ENCODE results near the gene ACSF2. TPM values are rescaled to one million over a fixed set of nuclear protein-coding genes. Genes with fewer than 3 reads are reported as not detected.

ACSF2 gene
- total RNA-seq, 1 experiment from 2014 or later = 17.2 TPM

DNA sequence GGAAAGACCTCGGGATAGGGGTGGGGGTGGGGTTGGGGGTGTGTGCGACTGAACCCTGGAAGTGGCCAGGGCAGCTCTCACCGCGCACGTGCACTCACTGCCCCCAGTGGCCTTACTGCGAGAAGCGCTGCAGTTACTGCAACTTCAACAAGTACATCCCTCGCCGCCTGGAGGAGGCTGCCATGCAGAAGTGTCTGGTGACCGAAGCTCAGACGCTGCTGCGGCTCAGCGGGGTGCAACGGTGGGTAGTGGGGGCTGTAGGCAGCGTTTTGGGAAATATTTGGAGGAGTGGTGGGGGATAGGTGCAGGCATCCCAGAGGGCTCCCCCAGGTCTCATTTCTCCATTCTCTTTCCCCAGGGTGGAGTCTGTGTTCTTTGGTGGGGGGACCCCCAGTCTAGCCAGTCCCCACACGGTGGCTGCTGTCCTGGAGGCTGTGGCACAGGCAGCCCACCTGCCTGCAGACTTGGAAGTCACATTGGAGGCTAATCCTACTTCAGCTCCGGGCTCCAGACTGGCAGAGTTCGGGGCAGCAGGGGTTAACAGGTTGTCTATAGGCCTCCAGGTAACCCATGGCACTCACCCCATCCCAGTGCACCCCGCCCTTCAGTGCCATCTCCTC is 53.6 kb downstream of the ACSF2 start:
- intact Hi-C loops (cut with micrococcal nuclease; ENCODE audit: unreplicated experiment) (loop anchor here (5.0 kb wide), 3 partner anchors 53 to 213 kb away; partner anchors contain the start of genes ABCC3 and EPN3), in situ Hi-C loops (cut with HindIII; ENCODE audit: low pct_unique_long_range_greater_than_20kb, low sequenced_read_pairs) (no loop called here)
- ChIA-PET POLR2A (interaction anchor here (0.7 kb wide), 1 partner anchor 62 kb away, joined by 3 read pairs; no protein-coding TSS in a partner anchor), CTCF (interaction anchor here (0.5 to 1.6 kb wide), 4 partner anchors 67 to 238 kb away, joined by 3 to 8 read pairs (median 4); no protein-coding TSS in a partner anchor)
- peaks cover 30% of the 10 kb centered on the region for H3K4me1 ChIP-seq (ENCODE audit: control insufficient read depth, insufficient read depth, low read length)
- ATAC-seq (peak; percentile 70), DNase-seq (ENCODE audit: low read depth, low spot score) (no peak)
- H3K27ac ChIP-seq (ENCODE audit: low read length) = peak overlapping the region; percentile 93
- TF ChIP-seq, protein P1, sequence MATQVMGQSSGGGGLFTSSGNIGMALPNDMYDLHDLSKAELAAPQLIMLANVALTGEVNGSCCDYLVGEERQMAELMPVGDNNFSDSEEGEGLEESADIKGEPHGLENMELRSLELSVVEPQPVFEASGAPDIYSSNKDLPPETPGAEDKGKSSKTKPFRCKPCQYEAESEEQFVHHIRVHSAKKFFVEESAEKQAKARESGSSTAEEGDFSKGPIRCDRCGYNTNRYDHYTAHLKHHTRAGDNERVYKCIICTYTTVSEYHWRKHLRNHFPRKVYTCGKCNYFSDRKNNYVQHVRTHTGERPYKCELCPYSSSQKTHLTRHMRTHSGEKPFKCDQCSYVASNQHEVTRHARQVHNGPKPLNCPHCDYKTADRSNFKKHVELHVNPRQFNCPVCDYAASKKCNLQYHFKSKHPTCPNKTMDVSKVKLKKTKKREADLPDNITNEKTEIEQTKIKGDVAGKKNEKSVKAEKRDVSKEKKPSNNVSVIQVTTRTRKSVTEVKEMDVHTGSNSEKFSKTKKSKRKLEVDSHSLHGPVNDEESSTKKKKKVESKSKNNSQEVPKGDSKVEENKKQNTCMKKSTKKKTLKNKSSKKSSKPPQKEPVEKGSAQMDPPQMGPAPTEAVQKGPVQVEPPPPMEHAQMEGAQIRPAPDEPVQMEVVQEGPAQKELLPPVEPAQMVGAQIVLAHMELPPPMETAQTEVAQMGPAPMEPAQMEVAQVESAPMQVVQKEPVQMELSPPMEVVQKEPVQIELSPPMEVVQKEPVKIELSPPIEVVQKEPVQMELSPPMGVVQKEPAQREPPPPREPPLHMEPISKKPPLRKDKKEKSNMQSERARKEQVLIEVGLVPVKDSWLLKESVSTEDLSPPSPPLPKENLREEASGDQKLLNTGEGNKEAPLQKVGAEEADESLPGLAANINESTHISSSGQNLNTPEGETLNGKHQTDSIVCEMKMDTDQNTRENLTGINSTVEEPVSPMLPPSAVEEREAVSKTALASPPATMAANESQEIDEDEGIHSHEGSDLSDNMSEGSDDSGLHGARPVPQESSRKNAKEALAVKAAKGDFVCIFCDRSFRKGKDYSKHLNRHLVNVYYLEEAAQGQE (IDR thresholded peaks at IDR 0.05; ENCODE audit: insufficient read depth in 1 of 2, low read depth in 2 of 2, low read length in 1 of 2) = no peak
- no peak for TF ChIP-seq TCF7L2 (IDR thresholded peaks at IDR 0.05; ENCODE audit: low read depth, low read length)
- TF ChIP-seq, protein P2, sequence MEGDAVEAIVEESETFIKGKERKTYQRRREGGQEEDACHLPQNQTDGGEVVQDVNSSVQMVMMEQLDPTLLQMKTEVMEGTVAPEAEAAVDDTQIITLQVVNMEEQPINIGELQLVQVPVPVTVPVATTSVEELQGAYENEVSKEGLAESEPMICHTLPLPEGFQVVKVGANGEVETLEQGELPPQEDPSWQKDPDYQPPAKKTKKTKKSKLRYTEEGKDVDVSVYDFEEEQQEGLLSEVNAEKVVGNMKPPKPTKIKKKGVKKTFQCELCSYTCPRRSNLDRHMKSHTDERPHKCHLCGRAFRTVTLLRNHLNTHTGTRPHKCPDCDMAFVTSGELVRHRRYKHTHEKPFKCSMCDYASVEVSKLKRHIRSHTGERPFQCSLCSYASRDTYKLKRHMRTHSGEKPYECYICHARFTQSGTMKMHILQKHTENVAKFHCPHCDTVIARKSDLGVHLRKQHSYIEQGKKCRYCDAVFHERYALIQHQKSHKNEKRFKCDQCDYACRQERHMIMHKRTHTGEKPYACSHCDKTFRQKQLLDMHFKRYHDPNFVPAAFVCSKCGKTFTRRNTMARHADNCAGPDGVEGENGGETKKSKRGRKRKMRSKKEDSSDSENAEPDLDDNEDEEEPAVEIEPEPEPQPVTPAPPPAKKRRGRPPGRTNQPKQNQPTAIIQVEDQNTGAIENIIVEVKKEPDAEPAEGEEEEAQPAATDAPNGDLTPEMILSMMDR (IDR thresholded peaks at IDR 0.05) = no peak; the same call in 1 of the 2 replicates
- no peak for TF ChIP-seq SIN3A (IDR thresholded peaks at IDR 0.05; ENCODE audit: borderline replicate concordance, insufficient read depth, low read depth, low read length)
- no peak for TF ChIP-seq POLR2AphosphoS5 (IDR thresholded peaks at IDR 0.05; ENCODE audit: low read depth, low read length)
- peak overlapping the region; percentile 88 to 98 for H3K4me3 ChIP-seq (ENCODE audit: low read depth in 2 of 2, low read length in 2 of 2)
- BruUV-seq (replicated peaks) = no TSS peak
- H3K9me3 ChIP-seq (ENCODE audit: control insufficient read depth, insufficient read depth, low read depth, low read length) = no peaks in the 10 kb centered on the region
- no peaks in the 10 kb centered on the region for H3K36me3 ChIP-seq (ENCODE audit: control insufficient read depth, insufficient read depth, low read length)
- no peaks in the 10 kb centered on the region for H3K27me3 ChIP-seq (ENCODE audit: control insufficient read depth, insufficient read depth, low read length)

DNA sequence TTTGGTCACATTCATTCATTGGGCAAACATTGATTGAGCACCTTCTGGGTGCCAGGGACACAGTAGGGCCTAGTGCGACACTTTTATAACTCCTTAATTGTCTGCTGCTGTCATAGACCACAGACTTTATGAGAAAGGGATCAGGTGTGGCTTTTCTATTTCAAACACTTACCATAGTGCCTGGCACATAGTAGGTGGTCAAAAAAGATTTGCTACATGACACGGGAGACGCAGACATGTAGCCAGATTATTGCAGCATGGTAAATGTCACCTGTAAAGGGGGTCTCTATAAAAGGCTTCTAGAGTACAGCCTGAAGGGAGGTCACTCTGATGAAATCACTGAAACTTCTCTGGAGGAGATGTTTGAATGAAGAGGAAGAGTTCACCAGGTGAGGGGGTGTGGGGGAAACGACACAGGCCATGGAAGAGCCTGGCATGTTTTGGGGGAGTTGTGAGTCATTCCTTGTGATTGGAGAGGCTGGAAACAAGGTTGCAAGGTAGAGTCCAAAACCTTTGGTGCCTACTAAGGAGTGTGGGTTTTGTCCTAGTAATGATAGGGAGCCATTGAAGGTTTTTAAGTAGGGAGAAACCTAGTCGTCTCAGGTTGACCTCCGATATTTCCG is 54.2 kb downstream of the ACSF2 start:
- peaks cover 30% of the 10 kb centered on the region for H3K4me1 ChIP-seq (ENCODE audit: control insufficient read depth, insufficient read depth, low read length)
- in situ Hi-C loops (cut with HindIII; ENCODE audit: low pct_unique_long_range_greater_than_20kb, low sequenced_read_pairs) (no loop called here), intact Hi-C loops (cut with micrococcal nuclease; ENCODE audit: unreplicated experiment) (loop anchor here (5.0 kb wide), 3 partner anchors 52 to 212 kb away; partner anchors contain the start of genes ABCC3 and EPN3)
- H3K36me3 ChIP-seq (ENCODE audit: control insufficient read depth, insufficient read depth, low read length) = no peaks in the 10 kb centered on the region
- H3K27ac ChIP-seq (ENCODE audit: low read length) = 0 out of 2 replicates have a peak overlapping the region, but pooled peaks have one; percentile 2
- H3K4me3 ChIP-seq (ENCODE audit: low read depth in 2 of 2, low read length in 2 of 2) = no peak overlapping the region; a peak in 1 of 4 replicates
- ATAC-seq (no peak), DNase-seq (ENCODE audit: low read depth, low spot score) (no peak)
- CTCF ChIA-PET = interaction anchor here (0.7 to 1.6 kb wide), 2 partner anchors 118 to 237 kb away, joined by 4 to 8 read pairs; no protein-coding TSS in a partner anchor
- TF ChIP-seq, protein P1 (IDR thresholded peaks at IDR 0.05; ENCODE audit: insufficient read depth in 1 of 2, low read depth in 2 of 2, low read length in 1 of 2) = no peak
- TF ChIP-seq TCF7L2 (IDR thresholded peaks at IDR 0.05; ENCODE audit: low read depth, low read length) (no peak), POLR2AphosphoS5 (IDR thresholded peaks at IDR 0.05; ENCODE audit: low read depth, low read length) (no peak), SIN3A (IDR thresholded peaks at IDR 0.05; ENCODE audit: borderline replicate concordance, insufficient read depth, low read depth, low read length) (no peak)
- TF ChIP-seq, protein P2 (IDR thresholded peaks at IDR 0.05) = no peak
- H3K27me3 ChIP-seq (ENCODE audit: control insufficient read depth, insufficient read depth, low read length) = no peaks in the 10 kb centered on the region
- POLR2A ChIA-PET = no interaction called here
- no peaks in the 10 kb centered on the region for H3K9me3 ChIP-seq (ENCODE audit: control insufficient read depth, insufficient read depth, low read depth, low read length)
- BruUV-seq (replicated peaks) = no TSS peak

Measured in Panc1 (cell line).